Suppressor macrophage treated with lipopolysaccharide for 1 hour (primary cell): ENCODE results near the gene ANG.
"Not testable (repeated sequence)": the region's sequence is repeated elsewhere in the genome, so short reads cannot be mapped to it uniquely, and the experiment has no call there.

Experiments used
- DNase-seq, 3 donors: peaks; one replicate each; pipeline ENCODE4 v3.0.0-alpha.2; 2020 to 2022

Gene ANG

GRCh38 chr14:20699931-20700330 lies 11.4 kb downstream of the ANG start:
- no peak for DNase-seq

GRCh38 chr14:20700965-20701364 lies 12.4 kb downstream of the ANG start:
- DNase-seq, result not testable (repeated sequence)

GRCh38 chr14:20706657-20707355 lies 18.2 kb downstream of the ANG start:
- DNase-seq, result peak in 2 of 3 donors; percentile 18 to 27

GRCh38 chr14:20707622-20708021 lies 19.1 kb downstream of the ANG start:
- DNase-seq, result peak; percentile 50 to 67 (median 63)

- no peak for DNase-seq
Measured at GRCh38 chr14:20711261-20711660, 22.7 kb downstream of the ANG start.

GRCh38 chr14:20711685-20712084 lies 23.1 kb downstream of the ANG start:
- DNase-seq, result no peak

- DNase-seq, result no peak
Measured at GRCh38 chr14:20712904-20713303, 24.3 kb downstream of the ANG start.

GRCh38 chr14:20714593-20715250 lies 26.2 kb downstream of the ANG start:
- DNase-seq, result peak; percentile 93 to 94 (median 93)

GRCh38 chr14:20719777-20720176 lies 31.2 kb downstream of the ANG start:
- no peak for DNase-seq

- no peak for DNase-seq
Measured at GRCh38 chr14:20720741-20721140, 32.2 kb downstream of the ANG start.

- no peak for DNase-seq
Measured at GRCh38 chr14:20722016-20722415, 33.5 kb downstream of the ANG start.

- DNase-seq, result no peak
Measured at GRCh38 chr14:20723488-20723887, 34.9 kb downstream of the ANG start.

GRCh38 chr14:20726121-20726520 lies 37.6 kb downstream of the ANG start:
- DNase-seq, result not testable (repeated sequence)

GRCh38 chr14:20726531-20726930 lies 38.0 kb downstream of the ANG start:
- DNase-seq, result no peak

- peak; percentile 39 to 68 (median 58) for DNase-seq
Measured at GRCh38 chr14:20730891-20731290, 42.3 kb downstream of the ANG start.

GRCh38 chr14:20732477-20732876 lies 43.9 kb downstream of the ANG start:
- no peak for DNase-seq

- DNase-seq, result peak; percentile 39 to 66 (median 61)
Measured at GRCh38 chr14:20732979-20733635, 44.5 kb downstream of the ANG start.

- DNase-seq, result no peak
Measured at GRCh38 chr14:20733684-20734429, 45.3 kb downstream of the ANG start.

- no peak for DNase-seq
Measured at GRCh38 chr14:20734430-20734806, 45.9 kb downstream of the ANG start.

GRCh38 chr14:20738292-20738691 lies 49.7 kb downstream of the ANG start:
- DNase-seq, result not testable (repeated sequence)

GRCh38 chr14:20742132-20742531 lies 53.6 kb downstream of the ANG start:
- DNase-seq, result no peak

GRCh38 chr14:20743556-20743955 lies 55.0 kb downstream of the ANG start:
- DNase-seq, result no peak
